ENCODE measurements around the gene VPS41.

VPS41 gene

GRCh38 chr7:38928506-38928905 lies 19.5 kb upstream of the VPS41 start:
- H3K27me3 ChIP-seq (ENCODE audit: insufficient read depth, low read length, poor library complexity, severe bottlenecking): no peaks in the 10 kb centered on the region
- no peak overlapping the region for H3K4me3 ChIP-seq (ENCODE audit: low read length, poor library complexity, severe bottlenecking)
- no peaks in the 10 kb centered on the region for H3K79me2 ChIP-seq (ENCODE audit: insufficient read depth, low read length)
- no peak overlapping the region for H2AFZ ChIP-seq (ENCODE audit: low read length)
- no peaks in the 10 kb centered on the region for H3K36me3 ChIP-seq (ENCODE audit: insufficient read depth, low read length)
- H3F3A ChIP-seq (ENCODE audit: low read depth): no peaks in the 10 kb centered on the region
- H3K9ac ChIP-seq (ENCODE audit: low read depth, low read length, poor library complexity, severe bottlenecking): no peak overlapping the region
- no peak for TF ChIP-seq EZH2phosphoT487 (IDR thresholded peaks at IDR 0.05; ENCODE audit: borderline replicate concordance)
- TF ChIP-seq, protein P1, sequence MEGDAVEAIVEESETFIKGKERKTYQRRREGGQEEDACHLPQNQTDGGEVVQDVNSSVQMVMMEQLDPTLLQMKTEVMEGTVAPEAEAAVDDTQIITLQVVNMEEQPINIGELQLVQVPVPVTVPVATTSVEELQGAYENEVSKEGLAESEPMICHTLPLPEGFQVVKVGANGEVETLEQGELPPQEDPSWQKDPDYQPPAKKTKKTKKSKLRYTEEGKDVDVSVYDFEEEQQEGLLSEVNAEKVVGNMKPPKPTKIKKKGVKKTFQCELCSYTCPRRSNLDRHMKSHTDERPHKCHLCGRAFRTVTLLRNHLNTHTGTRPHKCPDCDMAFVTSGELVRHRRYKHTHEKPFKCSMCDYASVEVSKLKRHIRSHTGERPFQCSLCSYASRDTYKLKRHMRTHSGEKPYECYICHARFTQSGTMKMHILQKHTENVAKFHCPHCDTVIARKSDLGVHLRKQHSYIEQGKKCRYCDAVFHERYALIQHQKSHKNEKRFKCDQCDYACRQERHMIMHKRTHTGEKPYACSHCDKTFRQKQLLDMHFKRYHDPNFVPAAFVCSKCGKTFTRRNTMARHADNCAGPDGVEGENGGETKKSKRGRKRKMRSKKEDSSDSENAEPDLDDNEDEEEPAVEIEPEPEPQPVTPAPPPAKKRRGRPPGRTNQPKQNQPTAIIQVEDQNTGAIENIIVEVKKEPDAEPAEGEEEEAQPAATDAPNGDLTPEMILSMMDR (conservative IDR thresholded peaks at IDR 0.05; ENCODE audit: low read length): no peak
- no peaks in the 10 kb centered on the region for H3K9me3 ChIP-seq (ENCODE audit: insufficient read depth, low read depth, low read length)
- no peaks in the 10 kb centered on the region for H4K20me1 ChIP-seq (ENCODE audit: insufficient read depth, low read length, poor library complexity, severe bottlenecking)
- H3K4me2 ChIP-seq (ENCODE audit: low read depth, low read length, poor library complexity, severe bottlenecking): no peak overlapping the region
- H3K9me2 ChIP-seq (replicated peaks; ENCODE audit: low read depth, low read length): no peaks in the 10 kb centered on the region
- H3K4me1 ChIP-seq (ENCODE audit: insufficient read depth, low read length, poor library complexity, severe bottlenecking): peaks cover 6% of the 10 kb centered on the region

GRCh38 chr7:38927751-38928150 lies 18.8 kb upstream of the VPS41 start:
- no peak overlapping the region for H3K4me3 ChIP-seq (ENCODE audit: low read length, poor library complexity, severe bottlenecking)
- no peaks in the 10 kb centered on the region for H3K27me3 ChIP-seq (ENCODE audit: insufficient read depth, low read length, poor library complexity, severe bottlenecking)
- H3K9ac ChIP-seq (ENCODE audit: low read depth, low read length, poor library complexity, severe bottlenecking): no peak overlapping the region
- H2AFZ ChIP-seq (ENCODE audit: low read length): no peak overlapping the region
- no peaks in the 10 kb centered on the region for H3K36me3 ChIP-seq (ENCODE audit: insufficient read depth, low read length)
- no peaks in the 10 kb centered on the region for H3F3A ChIP-seq (ENCODE audit: low read depth)
- H3K9me2 ChIP-seq (replicated peaks; ENCODE audit: low read depth, low read length): no peaks in the 10 kb centered on the region
- no peaks in the 10 kb centered on the region for H3K79me2 ChIP-seq (ENCODE audit: insufficient read depth, low read length)
- TF ChIP-seq, protein P1 (conservative IDR thresholded peaks at IDR 0.05; ENCODE audit: low read length): no peak
- no peak for TF ChIP-seq EZH2phosphoT487 (IDR thresholded peaks at IDR 0.05; ENCODE audit: borderline replicate concordance)
- no peak overlapping the region for H3K4me2 ChIP-seq (ENCODE audit: low read depth, low read length, poor library complexity, severe bottlenecking)
- H3K4me1 ChIP-seq (ENCODE audit: insufficient read depth, low read length, poor library complexity, severe bottlenecking): peaks cover 6% of the 10 kb centered on the region
- H3K9me3 ChIP-seq (ENCODE audit: insufficient read depth, low read depth, low read length): no peaks in the 10 kb centered on the region
- H4K20me1 ChIP-seq (ENCODE audit: insufficient read depth, low read length, poor library complexity, severe bottlenecking): no peaks in the 10 kb centered on the region

DNA sequence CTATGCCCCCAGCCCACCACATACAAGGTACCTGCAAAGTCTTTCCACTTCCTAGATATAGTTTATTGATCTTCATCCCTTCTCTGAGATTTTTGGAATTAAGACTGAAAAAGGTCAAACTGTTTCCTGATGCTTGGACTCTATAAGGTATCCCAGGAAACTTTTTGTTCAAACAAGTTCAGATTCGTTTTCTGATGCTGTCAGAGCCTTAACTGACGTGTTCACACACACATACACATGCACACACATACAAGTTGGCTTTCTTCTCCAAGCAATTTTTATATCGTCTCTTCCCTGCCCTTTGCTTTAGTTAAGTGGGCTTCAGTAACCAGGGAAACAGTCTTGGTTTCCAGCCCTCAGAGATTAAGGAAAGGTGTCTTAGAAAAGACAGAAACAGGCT lies 11.7 kb upstream of the VPS41 start:
- Histone ChIP-seq H3K27me3 (ENCODE audit: insufficient read depth, low read length, poor library complexity, severe bottlenecking) (no peaks in the 10 kb centered on the region), H3K4me2 (ENCODE audit: low read depth, low read length, poor library complexity, severe bottlenecking) (no peak overlapping the region), H3K9me3 (ENCODE audit: insufficient read depth, low read depth, low read length) (no peaks in the 10 kb centered on the region), H3K36me3 (ENCODE audit: insufficient read depth, low read length) (no peaks in the 10 kb centered on the region), H3F3A (ENCODE audit: low read depth) (no peaks in the 10 kb centered on the region), H3K4me1 (ENCODE audit: insufficient read depth, low read length, poor library complexity, severe bottlenecking) (no peaks in the 10 kb centered on the region), H3K9ac (ENCODE audit: low read depth, low read length, poor library complexity, severe bottlenecking) (no peak overlapping the region), H4K20me1 (ENCODE audit: insufficient read depth, low read length, poor library complexity, severe bottlenecking) (no peaks in the 10 kb centered on the region), H3K9me2 (replicated peaks; ENCODE audit: low read depth, low read length) (no peaks in the 10 kb centered on the region), H3K4me3 (ENCODE audit: low read length, poor library complexity, severe bottlenecking) (no peak overlapping the region), H2AFZ (ENCODE audit: low read length) (no peak overlapping the region), H3K79me2 (ENCODE audit: insufficient read depth, low read length) (no peaks in the 10 kb centered on the region)
- no peak for TF ChIP-seq EZH2phosphoT487 (IDR thresholded peaks at IDR 0.05; ENCODE audit: borderline replicate concordance)
- TF ChIP-seq, protein P1 (conservative IDR thresholded peaks at IDR 0.05; ENCODE audit: low read length): no peak

All from Loucy (cell line).